Fibroblast of skin of left biceps (primary cell): Measurements from ENCODE around the gene CHGA.
A peak's percentile ranks its signal among the peaks of the same experiment; 100 is the strongest.

Source experiments
- DNase-seq, 2 experiments: peaks; one replicate each; pipeline ENCODE4 v3.0.0-alpha.2; 2013; ENCODE audit warnings: low read depth in 2 of 2

The CHGA gene

DNA sequence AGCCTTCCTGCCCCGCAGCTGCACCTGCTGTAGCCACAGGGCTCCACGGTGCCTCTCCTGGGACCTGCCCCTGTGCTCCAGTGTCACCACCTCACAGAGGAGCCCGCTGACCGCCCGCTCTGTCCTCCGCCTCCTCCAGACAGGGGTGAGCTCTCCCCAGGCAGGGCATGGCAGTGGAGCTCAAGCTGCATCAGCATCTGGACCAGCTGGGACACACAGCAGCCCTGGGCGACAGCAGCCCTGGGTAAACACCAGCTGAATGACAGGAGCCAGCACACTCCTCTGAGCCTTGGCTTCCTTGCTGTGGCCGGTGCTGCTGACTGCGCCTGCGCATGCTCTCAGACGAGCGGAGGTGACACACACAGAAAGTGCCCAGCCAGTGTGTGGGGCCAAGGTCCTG lies 22.0 kb downstream of the CHGA start:
- DNase-seq: no peak

- DNase-seq: no peak
Measured at GRCh38 chr14:92945544-92945943, 22.6 kb downstream of the CHGA start.

DNA sequence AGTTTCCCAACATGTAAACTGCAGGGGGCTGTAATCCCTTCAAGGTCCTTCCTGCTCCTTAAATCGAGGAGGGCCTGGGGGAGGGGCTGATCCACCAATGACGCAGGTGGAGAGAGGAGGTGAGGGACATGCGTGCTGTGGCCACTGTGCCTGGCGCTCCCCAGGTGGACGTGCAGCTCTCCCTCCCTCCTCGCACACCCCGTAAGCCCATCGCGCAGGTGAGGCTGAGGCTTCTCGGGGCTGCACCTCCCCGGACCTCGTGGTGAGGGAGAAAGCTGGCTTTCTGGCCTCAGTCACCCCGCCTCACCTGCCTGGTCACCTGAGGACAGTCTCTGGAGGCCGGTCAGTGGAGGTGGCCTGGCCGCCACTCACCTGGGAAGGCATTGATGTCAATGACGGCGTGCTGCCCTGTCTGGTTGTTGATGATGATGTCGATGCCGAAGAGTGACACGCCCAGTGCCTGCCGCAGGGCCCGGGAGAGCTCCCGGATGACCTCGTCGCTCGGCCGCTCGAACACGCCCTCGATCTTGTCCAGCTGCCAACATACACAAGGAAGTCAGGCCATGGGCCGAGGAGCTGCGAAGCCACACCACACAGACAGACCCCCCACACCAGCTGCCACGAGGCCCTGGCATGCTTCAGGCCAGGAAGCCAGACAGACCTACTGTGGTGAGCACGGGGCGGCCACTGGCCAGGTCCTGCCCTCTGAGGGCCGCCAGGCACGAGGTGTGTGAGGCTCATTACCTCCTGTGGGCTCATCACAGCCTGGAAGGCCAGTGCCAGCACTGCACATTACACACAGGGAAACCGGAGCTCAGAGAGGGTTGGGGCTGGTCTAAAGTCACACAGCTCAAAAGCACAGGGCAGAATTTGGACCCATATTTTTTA lies 23.3 kb downstream of the CHGA start:
- no peak for DNase-seq

- DNase-seq: no peak
Measured at GRCh38 chr14:92946847-92947545, 24.0 kb downstream of the CHGA start.

DNA sequence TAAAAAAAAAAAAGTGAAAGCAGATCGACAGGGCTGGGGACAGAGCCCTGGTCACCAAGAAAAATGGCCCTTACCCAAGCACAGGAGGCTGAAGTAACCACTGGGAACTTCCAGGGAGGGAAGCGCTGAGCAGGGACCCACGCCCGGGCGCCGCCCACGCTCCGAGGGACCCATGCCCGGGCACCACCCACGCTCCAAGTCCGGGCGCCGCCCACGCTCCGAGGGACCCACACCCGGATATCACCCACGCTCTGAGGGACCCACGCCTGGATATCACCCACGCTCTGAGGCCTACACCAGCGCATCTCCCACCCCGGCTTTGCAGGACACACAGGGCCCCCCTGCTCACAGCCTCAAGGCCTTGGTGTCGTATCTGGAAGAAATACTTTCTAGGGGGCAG lies 25.7 kb downstream of the CHGA start:
- DNase-seq: no peak

DNA sequence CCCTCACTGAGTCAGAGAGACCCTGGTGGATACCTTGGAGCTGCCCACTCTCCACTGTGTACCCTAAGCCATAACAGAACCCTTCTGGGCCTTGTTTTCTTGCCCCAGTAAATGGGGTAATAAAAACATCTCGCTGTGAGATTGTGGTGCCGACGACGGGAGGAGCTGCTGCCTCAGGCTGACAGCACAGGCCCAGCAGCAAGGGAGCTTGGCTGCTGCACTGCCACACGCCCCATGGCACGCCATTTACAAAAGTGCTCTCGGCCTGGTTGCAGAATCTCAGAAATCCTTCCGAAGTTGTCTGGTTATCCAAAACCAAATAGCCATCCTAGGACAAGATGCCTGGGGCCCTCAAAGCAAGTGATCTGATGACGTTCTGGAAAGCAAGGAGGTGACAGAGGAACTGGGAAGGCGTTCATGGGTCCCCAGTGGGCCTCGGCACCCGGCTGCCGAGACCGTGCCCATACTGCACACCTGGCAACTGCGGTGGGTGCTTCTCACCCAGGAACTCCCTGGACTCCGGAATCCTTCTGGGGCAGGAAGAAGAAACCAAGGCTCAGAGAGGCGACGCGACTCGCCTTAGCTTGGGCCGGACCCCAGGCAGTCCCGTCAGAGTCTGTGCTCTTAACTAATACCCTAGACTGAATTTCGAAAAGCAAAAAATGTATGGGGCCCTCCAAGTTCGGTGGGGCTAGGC lies 26.7 kb downstream of the CHGA start:
- DNase-seq: no peak

GRCh38 chr14:92950193-92950540 lies 27.2 kb downstream of the CHGA start:
- no peak for DNase-seq

DNA sequence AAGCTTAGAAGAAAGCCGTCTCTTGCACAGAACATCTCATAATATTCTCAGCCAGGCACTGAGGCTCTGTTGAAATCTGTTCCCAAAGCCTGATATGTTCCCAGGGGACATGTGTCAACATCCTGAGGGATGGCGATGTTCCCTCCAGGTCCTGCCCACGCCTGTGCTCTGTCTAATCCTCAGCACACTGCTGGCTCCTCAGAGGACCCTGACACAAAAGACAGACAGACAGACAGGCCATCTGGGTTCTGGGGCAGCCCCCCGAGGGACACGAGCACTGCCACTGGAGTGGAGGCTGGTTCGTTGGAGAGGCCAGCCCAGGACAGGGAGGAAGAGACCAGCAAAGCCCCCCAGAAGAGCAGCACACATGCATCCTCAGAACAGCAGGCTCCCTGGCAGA lies 27.8 kb downstream of the CHGA start:
- no peak for DNase-seq

DNA sequence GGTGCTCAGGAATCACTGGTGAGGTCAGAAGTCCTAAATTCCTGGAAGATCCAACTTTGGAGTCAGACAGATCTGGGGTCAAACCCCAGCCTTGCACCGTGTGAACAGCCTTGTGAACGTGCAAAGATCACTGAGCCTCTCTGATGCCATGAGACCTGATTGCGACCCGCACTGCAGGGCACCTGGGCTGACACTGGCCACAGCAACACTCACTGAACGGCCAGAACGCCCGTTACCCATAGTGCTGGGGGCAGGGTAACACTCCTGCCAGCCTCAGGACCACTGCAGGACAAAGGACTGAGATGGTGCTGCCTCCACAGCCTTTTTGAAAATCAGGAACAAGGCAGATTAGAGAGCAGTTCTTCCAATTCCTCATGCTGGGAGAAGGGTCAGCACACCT lies 28.3 kb downstream of the CHGA start:
- no peak for DNase-seq

DNA sequence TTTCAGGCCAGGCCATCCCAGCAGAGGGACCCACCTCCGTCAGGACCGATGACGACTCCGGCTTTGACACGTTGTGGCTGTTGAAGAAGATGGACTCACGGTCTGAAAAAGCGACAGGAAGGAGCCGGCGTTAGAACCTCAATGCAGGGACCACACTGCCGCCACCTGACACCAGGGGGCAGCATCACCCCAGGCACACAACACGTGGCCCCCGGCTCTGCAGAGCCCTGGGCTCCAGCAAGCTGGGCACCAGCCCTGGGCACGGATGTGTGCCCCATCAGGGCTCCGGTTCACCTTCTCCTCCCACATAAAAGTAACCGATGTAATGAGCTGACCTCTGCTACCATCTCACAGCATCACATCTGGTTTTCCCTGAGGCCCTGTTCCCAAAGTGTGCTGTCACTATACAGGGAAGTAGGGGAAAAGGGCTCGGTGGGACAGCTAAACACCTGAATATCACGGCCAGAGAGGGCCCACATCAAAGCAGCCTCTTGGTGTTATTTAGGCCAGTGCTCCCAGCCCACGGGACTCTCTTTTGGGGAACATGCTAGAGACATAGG lies 29.0 kb downstream of the CHGA start:
- DNase-seq: peak; percentile 11 to 12

- no peak for DNase-seq
Measured at GRCh38 chr14:92952481-92953298, 29.7 kb downstream of the CHGA start.

- DNase-seq: no peak
Measured at GRCh38 chr14:92953526-92953925, 30.6 kb downstream of the CHGA start.

GRCh38 chr14:92954933-92955332 lies 32.0 kb downstream of the CHGA start:
- no peak for DNase-seq

- no peak for DNase-seq
Measured at GRCh38 chr14:92955381-92955780, 32.4 kb downstream of the CHGA start.

DNA sequence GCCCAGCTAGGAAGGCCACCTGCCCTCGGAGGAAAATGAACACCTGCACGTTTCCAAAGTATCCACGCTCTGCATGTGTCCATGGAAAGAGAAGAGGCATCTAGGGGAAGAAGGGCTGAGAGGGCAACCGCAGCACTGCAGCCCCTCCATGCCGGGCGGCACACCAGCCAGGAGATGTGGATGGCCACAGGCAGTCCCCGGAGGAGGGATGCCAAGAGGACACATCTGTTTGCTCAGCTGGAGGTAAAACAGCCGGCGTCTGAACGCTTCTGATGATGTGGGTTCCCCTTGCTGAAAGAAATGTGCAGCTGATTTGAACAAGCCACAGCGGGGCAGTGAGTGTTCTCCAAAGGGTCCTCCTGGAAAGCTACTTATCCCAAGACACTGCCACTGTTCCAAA lies 34.0 kb downstream of the CHGA start:
- no peak for DNase-seq

DNA sequence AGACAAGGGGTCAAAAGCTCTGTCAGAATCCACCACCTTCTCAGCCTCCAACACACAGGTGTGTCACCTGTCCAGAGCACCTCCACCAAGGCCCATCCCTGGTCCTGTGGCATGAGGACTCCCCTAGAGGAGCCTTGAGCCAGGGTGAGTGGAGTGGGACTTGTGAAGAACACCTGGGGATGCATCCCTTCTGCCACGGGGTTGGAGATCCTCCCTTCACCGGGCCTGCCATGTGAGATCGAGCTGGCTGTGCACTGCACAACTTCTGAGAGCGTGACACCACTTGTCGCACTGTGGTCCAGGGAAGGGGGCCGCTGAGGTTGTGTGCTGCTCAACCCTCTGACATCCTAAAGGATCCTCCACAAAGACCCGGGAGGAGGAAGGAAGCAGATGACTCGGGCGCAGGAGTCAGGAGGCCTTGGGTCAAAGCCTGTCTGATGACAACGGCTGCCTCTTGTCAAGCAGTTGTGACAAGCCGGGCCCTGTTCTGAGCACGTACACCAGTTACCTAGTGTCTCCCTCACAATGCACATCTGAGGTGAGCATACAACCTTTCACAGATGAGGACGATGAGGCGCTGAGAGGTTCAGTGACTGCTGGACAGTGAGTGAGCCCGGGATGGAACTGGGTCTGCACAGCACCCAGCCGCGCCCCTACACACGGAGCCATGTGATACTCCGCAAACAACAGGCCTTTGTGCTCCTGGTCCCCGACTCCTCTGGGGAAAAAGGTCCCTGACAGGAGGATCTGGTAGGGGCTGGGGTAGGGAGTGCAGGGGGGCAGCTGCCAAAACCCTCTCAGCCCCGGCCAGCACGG lies 35.6 kb downstream of the CHGA start:
- no peak for DNase-seq

DNA sequence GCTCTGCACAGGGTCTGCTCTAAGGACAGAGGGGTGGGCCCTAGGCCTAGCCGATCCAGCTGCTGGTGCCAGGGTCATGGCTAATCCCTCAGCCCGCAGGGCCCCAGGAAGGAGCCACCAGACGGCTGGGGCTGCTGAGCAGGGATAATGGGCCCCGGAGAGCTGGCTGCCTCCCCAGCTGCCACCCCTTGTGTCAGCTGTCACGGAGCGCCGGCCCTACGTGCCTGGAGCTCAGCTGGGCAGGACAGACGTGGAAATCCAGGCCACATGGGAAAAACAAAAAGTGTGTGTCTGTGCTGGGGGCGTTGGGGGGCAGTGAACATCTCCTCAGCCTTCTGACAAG lies 36.2 kb downstream of the CHGA start:
- DNase-seq: no peak

DNA sequence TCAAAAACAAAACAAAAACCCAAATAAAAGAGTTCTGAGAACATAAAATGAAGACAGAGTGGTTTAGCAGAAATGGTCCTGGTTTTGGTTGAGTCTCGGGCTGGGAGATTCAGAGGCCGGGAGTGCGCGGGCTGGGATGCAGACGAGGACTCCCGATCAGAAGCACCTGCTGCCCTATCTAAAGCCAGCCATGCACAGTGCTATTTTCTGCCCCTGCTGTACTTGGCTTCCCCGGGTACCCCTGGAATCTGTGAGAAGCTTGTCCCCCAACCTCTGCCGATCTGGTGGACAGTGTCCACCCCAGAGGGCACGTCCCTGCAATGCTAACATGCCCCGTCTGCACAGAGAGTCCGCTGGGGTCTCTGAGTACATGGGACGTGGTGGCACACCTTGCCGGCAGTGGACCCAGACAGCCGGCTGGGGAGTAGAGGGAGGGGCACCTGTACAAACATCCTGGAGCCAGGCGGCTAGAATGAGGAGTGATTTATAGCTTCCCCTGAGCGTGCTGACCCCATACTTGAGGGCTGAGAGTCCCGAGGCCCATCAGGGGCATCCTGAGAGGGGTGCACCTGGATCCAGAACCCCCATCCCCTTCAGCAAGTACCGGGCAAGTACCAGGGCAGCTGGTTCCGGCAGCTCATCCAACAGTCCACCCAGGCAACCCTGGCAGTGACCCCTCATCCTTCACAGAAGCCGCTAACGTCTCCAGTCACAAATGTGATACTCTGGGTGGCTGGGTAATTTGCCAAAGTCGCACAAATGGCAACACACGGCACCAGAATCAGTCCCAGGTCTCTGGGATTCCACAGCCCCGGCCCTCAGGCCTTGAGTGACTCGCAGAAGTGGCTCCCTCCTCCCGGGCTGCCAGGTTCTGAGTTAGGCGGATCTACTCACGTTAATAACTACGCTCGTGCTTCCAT lies 37.1 kb downstream of the CHGA start:
- DNase-seq: no peak

DNA sequence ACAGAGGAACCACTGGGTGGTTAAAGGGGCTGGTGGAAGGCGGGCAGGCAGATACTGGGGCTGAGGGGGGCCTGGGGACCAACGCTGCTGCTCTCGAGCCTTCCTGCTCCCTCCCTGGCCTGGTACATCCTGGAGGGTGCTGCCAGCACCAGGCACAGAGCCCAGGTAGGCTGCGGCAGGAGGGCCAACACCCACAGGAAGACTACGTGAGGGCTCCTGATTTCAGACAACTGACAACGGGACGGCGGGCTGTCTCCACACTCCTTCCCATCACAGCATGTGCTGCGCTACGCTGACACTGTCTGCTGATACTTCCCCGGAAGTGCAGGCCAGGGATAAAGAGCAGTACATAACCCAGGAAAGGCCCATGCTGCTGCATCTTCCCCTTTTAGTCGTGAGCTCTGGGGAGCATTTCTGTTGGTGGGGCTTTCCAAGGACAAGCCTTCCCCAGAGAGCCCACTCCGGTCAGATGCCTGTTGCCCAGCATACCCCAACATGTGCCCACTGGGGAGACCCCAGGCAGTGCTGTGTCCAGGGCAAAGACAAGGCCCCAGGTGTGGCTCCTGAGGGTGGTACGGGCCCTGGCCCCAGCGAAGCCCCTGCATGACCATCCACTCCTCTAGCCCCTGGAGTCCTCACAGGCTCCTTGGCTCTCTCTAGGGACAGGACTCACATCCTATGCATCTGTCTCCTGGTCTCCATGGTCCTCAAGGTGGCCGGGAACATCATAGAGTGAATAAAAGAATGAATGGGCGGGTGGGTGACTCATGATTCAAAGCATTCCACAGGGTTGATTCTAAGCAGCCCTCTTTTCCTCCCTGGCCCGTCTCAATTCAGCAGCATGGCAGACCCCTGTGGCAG lies 38.0 kb downstream of the CHGA start:
- peak in 1 of 2 experiments; percentile 14 for DNase-seq
